ENCODE results near the gene CKB. TPM values are rescaled to one million over a fixed set of nuclear protein-coding genes. Genes with fewer than 3 reads are reported as not detected.

The CKB gene
- total RNA-seq, 1 donor from 2014 or later, result 8.6 TPM

- TF ChIP-seq CTCF (IDR thresholded peaks at IDR 0.05), result no peak
- ATAC-seq (ENCODE audit: low read depth) (no peak), DNase-seq (no peak)
- Mint-ChIP-seq H3K4me1 (no peaks in the 10 kb centered on the region), H3K27ac (no peak overlapping the region), H3K27me3 (no peaks in the 10 kb centered on the region), H3K36me3 (ENCODE audit: low read depth) (peaks cover 64% of the 10 kb centered on the region), H3K4me3 (no peak overlapping the region), H3K9me3 (no peaks in the 10 kb centered on the region)
- intact Hi-C loops (cut with micrococcal nuclease), result no loop called here
- POLR2A ChIA-PET, result interaction anchor here (0.7 kb wide), 1 partner anchor 66 kb away, joined by 4 read pairs; no protein-coding TSS in a partner anchor
- CTCF ChIA-PET, result no interaction called here
Observed at GRCh38 chr14:103492156-103492925, 30.3 kb downstream of the CKB start.

GRCh38 chr14:103491691-103492090, 30.9 kb downstream of the CKB start:
- POLR2A ChIA-PET, result no interaction called here
- DNase-seq (no peak), ATAC-seq (ENCODE audit: low read depth) (no peak)
- no peaks in the 10 kb centered on the region for H3K9me3 Mint-ChIP-seq
- intact Hi-C loops (cut with micrococcal nuclease), result no loop called here
- H3K27ac Mint-ChIP-seq, result no peak overlapping the region
- CTCF ChIA-PET, result no interaction called here
- H3K4me1 Mint-ChIP-seq, result no peaks in the 10 kb centered on the region
- peaks cover 63% of the 10 kb centered on the region for H3K36me3 Mint-ChIP-seq (ENCODE audit: low read depth)
- H3K4me3 Mint-ChIP-seq, result no peak overlapping the region
- no peak for TF ChIP-seq CTCF (IDR thresholded peaks at IDR 0.05)
- H3K27me3 Mint-ChIP-seq, result no peaks in the 10 kb centered on the region

- H3K36me3 Mint-ChIP-seq (ENCODE audit: low read depth), result peaks cover 50% of the 10 kb centered on the region
- ChIA-PET CTCF (interaction anchor here (0.9 to 1.5 kb wide), 2 partner anchors 10 to 14 kb away, joined by 3 to 4 read pairs; no protein-coding TSS in a partner anchor), POLR2A (no interaction called here)
- TF ChIP-seq CTCF (IDR thresholded peaks at IDR 0.05), result no peak
- H3K4me1 Mint-ChIP-seq, result no peaks in the 10 kb centered on the region
- ATAC-seq (ENCODE audit: low read depth), result no peak
- intact Hi-C loops (cut with micrococcal nuclease), result no loop called here
- H3K27ac Mint-ChIP-seq, result no peak overlapping the region
- no peak overlapping the region for H3K4me3 Mint-ChIP-seq
- DNase-seq, result no peak
- H3K27me3 Mint-ChIP-seq, result no peaks in the 10 kb centered on the region
- no peaks in the 10 kb centered on the region for H3K9me3 Mint-ChIP-seq
Observed at GRCh38 chr14:103489621-103490020, 33.0 kb downstream of the CKB start.

GRCh38 chr14:103488960-103489359, 33.7 kb downstream of the CKB start:
- POLR2A ChIA-PET, result no interaction called here
- CTCF ChIA-PET, result interaction anchor here (1.5 kb wide), 1 partner anchor 11 kb away, joined by 4 read pairs; no protein-coding TSS in a partner anchor
- Mint-ChIP-seq H3K9me3 (no peaks in the 10 kb centered on the region), H3K27ac (no peak overlapping the region), H3K27me3 (no peaks in the 10 kb centered on the region), H3K36me3 (ENCODE audit: low read depth) (peaks cover 50% of the 10 kb centered on the region), H3K4me3 (no peak overlapping the region), H3K4me1 (no peaks in the 10 kb centered on the region)
- DNase-seq (no peak), ATAC-seq (ENCODE audit: low read depth) (no peak)
- intact Hi-C loops (cut with micrococcal nuclease), result no loop called here
- no peak for TF ChIP-seq CTCF (IDR thresholded peaks at IDR 0.05)

GRCh38 chr14:103488071-103488470, 34.6 kb downstream of the CKB start:
- no peak for TF ChIP-seq CTCF (IDR thresholded peaks at IDR 0.05)

More at GRCh38 chr14:103488071-103488470, 34.6 kb downstream of the CKB start:
- H3K27me3 Mint-ChIP-seq, result no peaks in the 10 kb centered on the region
- no peaks in the 10 kb centered on the region for H3K9me3 Mint-ChIP-seq
- no peaks in the 10 kb centered on the region for H3K4me1 Mint-ChIP-seq
- intact Hi-C loops (cut with micrococcal nuclease), result no loop called here
- H3K36me3 Mint-ChIP-seq (ENCODE audit: low read depth), result peaks cover 53% of the 10 kb centered on the region
- H3K4me3 Mint-ChIP-seq, result no peak overlapping the region
- ChIA-PET CTCF (no interaction called here), POLR2A (no interaction called here)
- no peak overlapping the region for H3K27ac Mint-ChIP-seq
- ATAC-seq (ENCODE audit: low read depth), result no peak
- DNase-seq, result no peak
